SKM-1 (cell line): Measurements from ENCODE around the gene SEMA4C.
"Not testable (repeated sequence)": the region's sequence is repeated elsewhere in the genome, so short reads cannot be mapped to it uniquely, and the experiment has no call there.

Experiments
- DNase-seq: peaks from one replicate; lab custom pipeline; 2025; ENCODE audit not compliant: unreplicated experiment; lab: John Stamatoyannopoulos, UW

Gene SEMA4C

GRCh38 chr2:96867756-96868554 is 1.9 kb downstream of the SEMA4C start:
- DNase-seq: no peak

- DNase-seq: no peak
Measured at GRCh38 chr2:96866986-96867755, 2.7 kb downstream of the SEMA4C start.

- DNase-seq: no peak
Measured at GRCh38 chr2:96866586-96866985, 3.3 kb downstream of the SEMA4C start.

- DNase-seq: no peak
Measured at GRCh38 chr2:96866149-96866548, 3.7 kb downstream of the SEMA4C start.

- no peak for DNase-seq
Measured at GRCh38 chr2:96865654-96866053, 4.2 kb downstream of the SEMA4C start.

GRCh38 chr2:96864343-96865091 is 5.4 kb downstream of the SEMA4C start:
- DNase-seq: no peak

- DNase-seq: no peak
Measured at GRCh38 chr2:96863575-96864342, 6.1 kb downstream of the SEMA4C start.

GRCh38 chr2:96863056-96863455 is 6.8 kb downstream of the SEMA4C start:
- DNase-seq: not testable (repeated sequence)

GRCh38 chr2:96861074-96861473 is 8.8 kb downstream of the SEMA4C start:
- DNase-seq: no peak

GRCh38 chr2:96860065-96861029 is 9.5 kb downstream of the SEMA4C start:
- no peak for DNase-seq

- no peak for DNase-seq
Measured at GRCh38 chr2:96859681-96860064, 10.2 kb downstream of the SEMA4C start.

GRCh38 chr2:96859099-96859649 is 10.7 kb downstream of the SEMA4C start:
- no peak for DNase-seq

GRCh38 chr2:96857667-96858372 is 12.1 kb downstream of the SEMA4C start, which contains the start of gene ANKRD39:
Gene ANKRD39 (minus strand): TSS chr2:96858016. CDS start chr2:96857987, 29 bp downstream.
- peak; percentile 99 for DNase-seq

- DNase-seq: no peak
Measured at GRCh38 chr2:96856776-96857666, 12.9 kb downstream of the SEMA4C start.

GRCh38 chr2:96853321-96853720 is 16.6 kb downstream of the SEMA4C start:
- DNase-seq: no peak

GRCh38 chr2:96852667-96853066 is 17.2 kb downstream of the SEMA4C start:
- DNase-seq: no peak

- DNase-seq: no peak
Measured at GRCh38 chr2:96848264-96848663, 21.6 kb downstream of the SEMA4C start.

GRCh38 chr2:96847586-96847985 is 22.3 kb downstream of the SEMA4C start:
- DNase-seq: no peak
